K562 (cell line): ENCODE results near the gene TRIM14. TPM values are rescaled to one million over a fixed set of nuclear protein-coding genes. Genes with fewer than 3 reads are reported as not detected.
A peak's percentile ranks its signal among the peaks of the same experiment; 100 is the strongest.

Experiments
- ATAC-seq: fragments of 200-7000 bp; cut with Tn5 transposase; 3 replicates; pipeline ENCODE4 v1.9.1; 2020; ENCODE audit warnings: moderate library complexity
- BruUV-seq: library from RNA; stranded (reverse); fragments of 400-500 nt; replicated peaks from 2 replicates; lab custom pipeline; 2021; lab: Mats Ljungman, UMichigan
- CTCF ChIA-PET: fragments of 300-600 bp; formaldehyde crosslinking; extraction: SDS; loops from one replicate; lab custom pipeline; 2021; ENCODE audit warnings: low intra/inter-chr PET ratio; lab: Yijun Ruan, JAX
- POLR2A ChIA-PET: fragments of 300-600, 350-650 bp; sonication (Branson Sonifier 250); formaldehyde crosslinking; extraction: SDS; loops from one replicate; lab custom pipeline; 2021; ENCODE audit warnings: antibody characterized with exemption, inconsistent platforms; lab: Yijun Ruan, JAX
- DNase-seq, 4 experiments: peaks; one replicate each; pipeline versions ENCODE4 v3.0.0 to v3.0.0-alpha.2; 2011 to 2018; ENCODE audit warnings: low spot score in 3 of 4, mixed read lengths in 3 of 4; ENCODE audit errors: extremely low read depth in 1 of 4
- FAIRE-seq: peaks from 2 replicates; lab custom pipeline; 2011; peaks lifted over from hg19 to GRCh38; lab: Jason Lieb, UNC
- H2AFZ ChIP-seq: 2 replicates; pipeline ENCODE4 v1.6.0; 2011; ENCODE audit warnings: low read depth, low read length, control low read depth, inconsistent platforms
- H3K27ac ChIP-seq: fragments of 200-600 bp; 3 replicates; pipeline ENCODE4 v1.8.0; 2011; ENCODE audit warnings: low read depth, mild to moderate bottlenecking, control low read depth, inconsistent platforms, low read length, moderate library complexity, mixed read lengths; ENCODE audit errors: extremely low read depth
- H3K27me3 ChIP-seq, 2 experiments: fragments of 300-600 bp in 1 of 2; 2 replicates in 1 of 2; 3 replicates in 1 of 2; pipeline versions ENCODE4 v1.6.0 to v1.8.0; 2011; ENCODE audit warnings: inconsistent platforms in 2 of 2, low read length in 2 of 2, mild to moderate bottlenecking in 1 of 2, mixed read lengths in 1 of 2, moderate library complexity in 1 of 2; ENCODE audit not compliant: control insufficient read depth in 2 of 2, insufficient read depth in 2 of 2
- H3K36me3 ChIP-seq: fragments of 300-600 bp; 3 replicates; pipeline ENCODE4 v1.8.0; 2011; ENCODE audit warnings: mild to moderate bottlenecking, low read length, inconsistent platforms; ENCODE audit not compliant: control insufficient read depth, insufficient read depth
- H3K4me1 ChIP-seq, 2 experiments: fragments of 200-600 bp in 1 of 2; replicated peaks in 1 of 2; 2 replicates in 1 of 2; 3 replicates in 1 of 2; pipeline versions ENCODE4 v1.5.1 to v1.8.0; 2011; ENCODE audit warnings: inconsistent platforms in 2 of 2, low read length in 2 of 2, mild to moderate bottlenecking in 1 of 2, mixed read lengths in 1 of 2, moderate library complexity in 1 of 2; ENCODE audit not compliant: control insufficient read depth in 2 of 2, insufficient read depth in 2 of 2
- H3K4me2 ChIP-seq: 2 replicates; pipeline ENCODE4 v1.6.1; 2011; ENCODE audit warnings: low read length, control low read depth, inconsistent platforms, mixed read lengths; ENCODE audit not compliant: insufficient read depth
- H3K4me3 ChIP-seq: fragments of 200-600 bp; sonication (generic), shearing (Covaris generic); 2 replicates; pipeline ENCODE4 v1.5.1; 2016; ENCODE audit warnings: control low read depth, inconsistent platforms
- H3K79me2 ChIP-seq: fragments of 200-600 bp; 3 replicates; pipeline ENCODE4 v1.8.0; 2011; ENCODE audit warnings: low read length, inconsistent platforms; ENCODE audit not compliant: control insufficient read depth, insufficient read depth
- H3K9ac ChIP-seq, 2 experiments: 2 replicates each; pipeline versions ENCODE4 v1.6.0 to v1.6.1; 2011; ENCODE audit warnings: low read depth in 2 of 2, low read length in 2 of 2, control low read depth in 1 of 2, inconsistent platforms in 1 of 2, mild to moderate bottlenecking in 1 of 2, mixed read lengths in 1 of 2; ENCODE audit not compliant: insufficient read depth in 1 of 2
- H3K9me1 ChIP-seq: one replicate; pipeline ENCODE4 v1.6.0; 2011; ENCODE audit warnings: inconsistent platforms, mild to moderate bottlenecking, low read length, moderate library complexity; ENCODE audit not compliant: control insufficient read depth, insufficient read depth
- H3K9me3 ChIP-seq: replicated peaks from 2 replicates; pipeline ENCODE4 v1.5.1; 2011; ENCODE audit warnings: low read depth, low read length, inconsistent platforms; ENCODE audit not compliant: control insufficient read depth, insufficient read depth
- H4K20me1 ChIP-seq: replicated peaks from 2 replicates; pipeline ENCODE4 v1.6.1; 2011; ENCODE audit warnings: low read length, inconsistent platforms, mixed read lengths; ENCODE audit not compliant: control insufficient read depth, insufficient read depth
- BACH1 ChIP-seq: fragments of 200-800 bp; sonication (Bioruptor generic); IDR thresholded peaks from 2 replicates; pipeline ENCODE4 v1.6.1; 2016; ENCODE audit warnings: missing genetic modification characterization, missing compliant biosample characterization
- GTF2F1 ChIP-seq: IDR thresholded peaks from 2 replicates; pipeline ENCODE4 v1.6.1; 2011; ENCODE audit warnings: low read depth, low read length, improper control_type of control experiment
- L3MBTL2 ChIP-seq: fragments of 450-650 bp; IDR thresholded peaks from 2 replicates; pipeline ENCODE4 v1.6.1; 2016; ENCODE audit warnings: mild to moderate bottlenecking, moderate library complexity
- MED1 ChIP-seq: sonication (generic); formaldehyde crosslinking; IDR thresholded peaks from 2 replicates; pipeline ENCODE4 v1.8.1; 2023; ENCODE audit warnings: missing genetic modification reagents, borderline replicate concordance
- MEF2D ChIP-seq: conservative IDR thresholded peaks from 2 replicates; pipeline ENCODE4 v1.6.1; 2016; ENCODE audit warnings: low read depth, missing genetic modification characterization, missing compliant biosample characterization
- PURB ChIP-seq: sonication (generic); formaldehyde crosslinking; IDR thresholded peaks from 2 replicates; pipeline ENCODE4 v1.9.0; 2021; ENCODE audit warnings: low read depth, mild to moderate bottlenecking, missing genetic modification reagents
- SIX5 ChIP-seq, 2 experiments: IDR thresholded peaks; 2 replicates each; pipeline ENCODE4 v1.6.1; 2011; ENCODE audit warnings: low read length in 2 of 2, borderline replicate concordance in 1 of 2, low read depth in 1 of 2, mild to moderate bottlenecking in 1 of 2, moderate library complexity in 1 of 2; ENCODE audit not compliant: insufficient read depth in 1 of 2
- TAL1 ChIP-seq: fragments of 450-650 bp; IDR thresholded peaks from 2 replicates; pipeline ENCODE4 v1.6.1; 2016; ENCODE audit warnings: mild to moderate bottlenecking
- YY1 ChIP-seq, 3 experiments: IDR thresholded peaks; 2 replicates each; pipeline ENCODE4 v1.6.1; 2011; ENCODE audit warnings: low read length in 2 of 3, mild to moderate bottlenecking in 2 of 3, moderate library complexity in 2 of 3, borderline replicate concordance in 1 of 3, control low read depth in 1 of 3, low read depth in 1 of 3; ENCODE audit not compliant: insufficient read depth in 3 of 3, insufficient replicate concordance in 2 of 3, control insufficient read depth in 1 of 3, insufficient read length in 1 of 3; ENCODE audit errors: extremely low read depth in 1 of 3
- ZNF584 ChIP-seq: fragments of 200-800 bp; sonication (Bioruptor generic); IDR thresholded peaks from 2 replicates; pipeline ENCODE4 v1.6.1; 2016; ENCODE audit warnings: low read depth, mild to moderate bottlenecking, missing genetic modification characterization, missing compliant biosample characterization
- ZNF589 ChIP-seq: fragments of 200-800 bp; sonication (Bioruptor generic); IDR thresholded peaks from 2 replicates; pipeline ENCODE4 v1.6.1; 2016; ENCODE audit warnings: low read depth, missing genetic modification characterization, missing compliant biosample characterization
- WGBS: fragments of 100-300 bp; shearing (Covaris generic); methylation state at CpG from one replicate; pipeline ENCODE4 v1.1.6; 2016; ENCODE audit warnings: low coverage, mixed read lengths; ENCODE audit not compliant: insufficient coverage; ENCODE audit errors: missing lambda C conversion rate; 5-methylcytosine and 5-hydroxymethylcytosine counted together
- in situ Hi-C: fragments of 300-500 bp; cut with MboI; formaldehyde crosslinking; loops from 4 replicates; pipeline ENCODE4 v1.15.0; 2018; ENCODE audit warnings: inconsistent platforms, mixed read lengths
- intact Hi-C: fragments of 100-400 bp; cut with micrococcal nuclease; formaldehyde crosslinking; loops from 2 replicates; pipeline ENCODE4 v1.14.2; 2022
- polyA plus RNA-seq, 8 experiments: library from polyadenylated mRNA; depleted of rRNA in 4 of 8; stranded (reverse) in 5 of 8; unstranded in 3 of 8; fragments of >200 nt; fragmentation: Nextera tagmentation in 2 of 8; fragmentation: Illumina TruSeq in 1 of 8; extraction: Ambion mirVana in 2 of 8; extraction: Trizol in 1 of 8; gene quantifications; 2 replicates each; pipeline versions ENCODE4 v1.2.1 to v1.2.3, GENCODE V29; 2011 to 2014; ENCODE audit warnings: inconsistent platforms in 1 of 8, missing spikeins in 1 of 8
- total RNA-seq, 7 experiments: library from RNA; depleted of rRNA in 6 of 7; stranded (reverse); fragments of >200 nt in 6 of 7; fragmentation: Illumina TruSeq in 2 of 7; extraction: Trizol in 2 of 7; gene quantifications; 2 replicates each; pipeline versions ENCODE4 v1.2.1 to v1.2.3, GENCODE V29; 2011 to 2021; ENCODE audit warnings: low replicate concordance in 1 of 7
- TF ChIP-seq, protein P1 (sequence below): fragments of 450-650 bp; formaldehyde crosslinking; IDR thresholded peaks from 2 replicates; pipeline ENCODE4 v1.4.0; 2022; ENCODE audit warnings: mild to moderate bottlenecking, moderate library complexity
- TF ChIP-seq, protein P2 (sequence below): fragments of 250-450 bp; sonication (Bioruptor Pico); IDR thresholded peaks from 2 replicates; pipeline ENCODE4 v1.4.0; 2020

TRIM14 gene
- total and polyA plus RNA-seq, 9 of the 15 experiments (the other 6 are each of a cell fraction or from before 2014, with no cell fraction given), result 7.6 to 41.0 (median 17.9) TPM

DNA sequence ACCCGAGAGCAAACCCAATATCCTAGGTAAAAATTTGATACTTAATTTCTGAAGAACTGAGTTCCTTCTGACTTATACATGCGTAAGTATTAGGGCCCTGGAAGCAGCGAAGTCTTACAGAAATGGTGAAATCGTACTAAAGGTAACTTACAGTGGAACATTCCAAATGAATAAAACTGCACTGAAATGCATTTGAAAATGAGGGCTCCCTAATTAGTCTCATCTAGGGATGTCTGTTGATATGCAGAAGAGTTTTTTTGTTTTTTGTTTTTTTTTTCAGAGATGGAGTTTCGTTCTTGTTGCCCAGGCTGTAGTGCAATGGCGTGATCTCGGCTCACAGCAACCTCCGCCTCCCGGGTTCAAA lies 72.9 kb downstream of the TRIM14 start (continued):
- TF ChIP-seq MEF2D (tag), result 0 out of 2 replicates have a peak, but pooled peaks have one; percentile 36
- no peak for TF ChIP-seq PURB (CRISPR knock-in tag)
- TF ChIP-seq, protein P1, sequence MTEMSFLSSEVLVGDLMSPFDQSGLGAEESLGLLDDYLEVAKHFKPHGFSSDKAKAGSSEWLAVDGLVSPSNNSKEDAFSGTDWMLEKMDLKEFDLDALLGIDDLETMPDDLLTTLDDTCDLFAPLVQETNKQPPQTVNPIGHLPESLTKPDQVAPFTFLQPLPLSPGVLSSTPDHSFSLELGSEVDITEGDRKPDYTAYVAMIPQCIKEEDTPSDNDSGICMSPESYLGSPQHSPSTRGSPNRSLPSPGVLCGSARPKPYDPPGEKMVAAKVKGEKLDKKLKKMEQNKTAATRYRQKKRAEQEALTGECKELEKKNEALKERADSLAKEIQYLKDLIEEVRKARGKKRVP (CRISPR knock-in tag), result no peak

DNA sequence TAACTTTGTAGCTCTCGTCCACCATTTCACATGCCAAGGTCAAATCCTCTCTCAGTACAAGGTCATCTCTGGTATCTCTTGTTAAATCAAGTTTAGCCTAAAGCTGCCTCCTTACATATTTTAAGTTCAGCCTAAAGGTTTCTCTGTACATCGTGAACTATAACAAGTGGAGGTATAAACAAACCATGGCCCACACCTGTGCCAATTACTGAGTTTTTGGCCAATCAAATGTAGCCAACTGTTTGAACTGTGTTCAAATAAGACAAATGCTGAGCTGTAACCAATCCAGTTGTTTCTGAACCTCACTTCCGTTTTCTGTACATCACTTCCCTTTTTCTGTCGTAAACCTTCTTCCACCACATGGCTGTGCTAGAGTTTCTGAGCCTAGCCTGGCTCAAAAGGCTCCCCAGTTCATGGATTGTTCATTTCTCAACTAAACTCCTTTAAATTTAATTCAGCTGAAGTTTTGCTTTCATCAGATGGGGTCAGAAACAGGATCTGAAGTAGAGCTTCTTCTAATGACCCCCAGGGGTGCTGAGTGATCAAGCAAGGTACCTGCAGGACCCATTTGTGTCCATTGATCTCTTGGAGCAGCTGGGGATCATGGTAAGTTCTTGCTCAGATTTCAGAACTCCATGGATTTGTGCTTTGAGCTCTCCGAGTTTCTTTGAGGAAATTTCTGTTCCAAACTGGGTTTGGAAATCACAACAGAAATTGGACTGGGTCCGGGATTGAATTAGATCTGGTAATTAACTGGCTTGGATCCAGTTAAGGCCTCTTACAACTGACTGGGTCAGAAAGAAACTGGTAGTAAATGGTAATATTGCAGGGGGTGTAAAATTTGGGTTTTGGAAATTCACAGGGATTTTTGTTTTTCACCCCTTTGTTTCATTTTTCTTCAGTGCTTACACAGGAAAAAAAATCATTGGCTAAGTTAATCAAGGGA lies 73.5 kb downstream of the TRIM14 start:
- DNase-seq (peak; percentile 50 to 90 (median 52)), ATAC-seq (peak; percentile 87), FAIRE-seq (peak; percentile 93)
- H3K27me3 ChIP-seq, result no peaks in the 10 kb centered on the region
- intact Hi-C loops (loop anchor here (5.0 kb wide), 2 partner anchors 58 to 123 kb away; partner anchors contain the start of gene TRMO), in situ Hi-C loops (no loop called here)
- peak overlapping the region; percentile 77 for H2AFZ ChIP-seq
- no peaks in the 10 kb centered on the region for H3K9me1 ChIP-seq
- BruUV-seq, result TSS peak; percentile 94
- H3K9ac ChIP-seq, result peak overlapping the region; percentile 82 to 92; a peak in 3 of 4 replicates
- peak overlapping the region; percentile 55 for H3K4me3 ChIP-seq
- no peaks in the 10 kb centered on the region for H4K20me1 ChIP-seq
- POLR2A ChIA-PET, result interaction anchor here (0.6 to 4.7 kb wide), 17 partner anchors 8 to 529 kb away, joined by 3 to 57 read pairs (median 4); partner anchors contain the start of genes HEMGN, NANS and TBC1D2
- peaks cover 56% of the 10 kb centered on the region for H3K79me2 ChIP-seq
- H3K4me2 ChIP-seq, result peak overlapping the region; percentile 76
- H3K36me3 ChIP-seq, result peaks cover 37% of the 10 kb centered on the region
- 9% methylated on average over 6 of the region's 6 CpGs for WGBS
- peak overlapping the region; percentile 90 for H3K27ac ChIP-seq
- CTCF ChIA-PET, result no interaction called here
- peaks cover 12 to 19% of the 10 kb centered on the region in 2 experiments; a peak in 3 of 5 replicates for H3K4me1 ChIP-seq
- H3K9me3 ChIP-seq, result peaks cover 4% of the 10 kb centered on the region; the same call in 1 of the 2 replicates
- TF ChIP-seq TAL1, result peak; percentile 11; the same call in 1 of the 2 replicates
- TF ChIP-seq YY1 (IDR thresholded peaks at IDR 0.05; ENCODE audit: borderline replicate concordance in 1 of 3, control insufficient read depth in 1 of 3, extremely low read depth in 1 of 3, insufficient read depth in 3 of 3, insufficient read length in 1 of 3, insufficient replicate concordance in 2 of 3, low read depth in 1 of 3, low read length in 2 of 3), result peak in 1 of 3 experiments; percentile 74
- TF ChIP-seq SIX5 (IDR thresholded peaks at IDR 0.05; ENCODE audit: borderline replicate concordance in 1 of 2, insufficient read depth in 1 of 2, low read depth in 1 of 2, low read length in 2 of 2), result no peak
- TF ChIP-seq GTF2F1, result peak; percentile 36; the same call in 1 of the 2 replicates
- TF ChIP-seq L3MBTL2, result peak; percentile 82
- no peak for TF ChIP-seq MED1 (CRISPR knock-in tag)
- TF ChIP-seq, protein P2, sequence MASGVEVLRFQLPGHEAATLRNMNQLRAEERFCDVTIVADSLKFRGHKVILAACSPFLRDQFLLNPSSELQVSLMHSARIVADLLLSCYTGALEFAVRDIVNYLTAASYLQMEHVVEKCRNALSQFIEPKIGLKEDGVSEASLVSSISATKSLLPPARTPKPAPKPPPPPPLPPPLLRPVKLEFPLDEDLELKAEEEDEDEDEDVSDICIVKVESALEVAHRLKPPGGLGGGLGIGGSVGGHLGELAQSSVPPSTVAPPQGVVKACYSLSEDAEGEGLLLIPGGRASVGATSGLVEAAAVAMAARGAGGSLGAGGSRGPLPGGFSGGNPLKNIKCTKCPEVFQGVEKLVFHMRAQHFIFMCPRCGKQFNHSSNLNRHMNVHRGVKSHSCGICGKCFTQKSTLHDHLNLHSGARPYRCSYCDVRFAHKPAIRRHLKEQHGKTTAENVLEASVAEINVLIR, result peak; percentile 73; the same call in 1 of the 2 replicates
- peak; percentile 90; the same call in 1 of the 2 replicates for TF ChIP-seq ZNF589 (CRISPR knock-in tag)
- 0 out of 2 replicates have a peak, but pooled peaks have one; percentile 58 for TF ChIP-seq BACH1 (tag)
- peak; percentile 88 for TF ChIP-seq ZNF584 (CRISPR knock-in tag)
